Mesodermal cell (in vitro differentiated cells): Measurements from ENCODE around the gene NEGR1.

Source experiments
- H3K27ac ChIP-seq: 2 replicates; pipeline ENCODE4 v1.7.0; 2013; ENCODE audit warnings: mild to moderate bottlenecking, low read depth, low read length, moderate library complexity; ENCODE audit not compliant: severe bottlenecking
- H3K36me3 ChIP-seq: 2 replicates; pipeline ENCODE4 v1.7.1; 2013; ENCODE audit warnings: mild to moderate bottlenecking, low read length, moderate library complexity; ENCODE audit not compliant: control insufficient read depth, insufficient read depth
- H3K4me1 ChIP-seq: one replicate; pipeline ENCODE4 v1.7.1; 2013; ENCODE audit warnings: mild to moderate bottlenecking, low read length; ENCODE audit not compliant: insufficient read depth, control insufficient read depth, poor library complexity, severe bottlenecking
- H3K4me3 ChIP-seq: 2 replicates; pipeline ENCODE4 v1.7.0; 2013; ENCODE audit warnings: low read length, control low read depth, mild to moderate bottlenecking; ENCODE audit not compliant: insufficient read depth, poor library complexity, severe bottlenecking; ENCODE audit errors: extremely low read depth
- H3K9me3 ChIP-seq: 2 replicates; pipeline ENCODE4 v1.7.1; 2013; ENCODE audit warnings: mild to moderate bottlenecking, low read length, moderate library complexity; ENCODE audit not compliant: control insufficient read depth
- WGBS, 2 experiments: methylation state at CpG; one replicate each; pipeline ENCODE4 v1.1.5; 2013; ENCODE audit warnings: missing lambda C conversion rate in 2 of 2; ENCODE audit not compliant: insufficient coverage in 2 of 2; 5-methylcytosine and 5-hydroxymethylcytosine counted together

NEGR1 gene

DNA sequence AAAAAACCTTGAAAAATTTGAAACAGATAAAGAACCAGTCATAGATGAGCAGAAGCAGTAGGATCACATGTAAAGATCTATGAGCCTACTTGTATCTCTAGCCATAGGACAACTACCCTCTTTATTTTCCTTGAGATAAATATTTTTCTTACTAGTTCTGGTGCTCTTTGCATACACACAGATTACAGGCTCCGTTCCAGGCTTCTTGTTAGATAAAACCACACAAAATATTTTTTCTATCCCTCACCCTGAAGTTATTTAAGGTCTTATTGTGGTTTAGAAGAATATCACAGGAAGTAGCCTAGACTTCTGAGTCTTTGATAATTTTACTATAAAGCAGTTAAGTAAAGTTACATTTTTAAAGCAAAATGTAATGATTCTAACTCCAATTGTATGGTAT is 512.2 kb downstream of the NEGR1 start:
- Histone ChIP-seq H3K27ac (no peak overlapping the region), H3K9me3 (no peaks in the 10 kb centered on the region), H3K4me1 (no peaks in the 10 kb centered on the region), H3K4me3 (no peak overlapping the region), H3K36me3 (no peaks in the 10 kb centered on the region)
- WGBS, 2 experiments: no CpG with 5 or more reads among the region's 1 CpG

DNA sequence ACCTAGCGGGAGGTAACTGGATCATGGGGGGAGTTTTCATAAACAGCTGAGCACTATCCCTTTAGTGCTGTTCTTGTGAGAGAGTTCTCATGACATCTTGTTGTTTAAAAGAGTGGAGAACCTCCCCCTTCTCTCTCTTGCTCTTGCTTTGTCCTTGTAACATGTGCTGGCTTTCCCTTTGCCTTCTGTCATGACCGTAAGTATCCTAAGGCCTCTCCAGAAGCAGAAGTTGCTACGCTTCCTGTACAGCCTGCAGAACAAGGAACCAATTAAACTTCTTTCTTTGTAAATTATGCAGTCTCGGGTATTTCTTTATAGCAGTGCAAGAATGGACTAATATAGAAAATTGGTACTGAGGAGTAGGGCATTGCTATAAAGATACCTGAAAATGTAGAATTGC is 515.6 kb downstream of the NEGR1 start:
- Histone ChIP-seq H3K4me1 (no peaks in the 10 kb centered on the region), H3K4me3 (no peak overlapping the region), H3K36me3 (no peaks in the 10 kb centered on the region), H3K27ac (no peak overlapping the region), H3K9me3 (no peaks in the 10 kb centered on the region)
- WGBS, 2 experiments: 89 to 100% methylated on average over 2 to 3 of the region's 4 CpGs

DNA sequence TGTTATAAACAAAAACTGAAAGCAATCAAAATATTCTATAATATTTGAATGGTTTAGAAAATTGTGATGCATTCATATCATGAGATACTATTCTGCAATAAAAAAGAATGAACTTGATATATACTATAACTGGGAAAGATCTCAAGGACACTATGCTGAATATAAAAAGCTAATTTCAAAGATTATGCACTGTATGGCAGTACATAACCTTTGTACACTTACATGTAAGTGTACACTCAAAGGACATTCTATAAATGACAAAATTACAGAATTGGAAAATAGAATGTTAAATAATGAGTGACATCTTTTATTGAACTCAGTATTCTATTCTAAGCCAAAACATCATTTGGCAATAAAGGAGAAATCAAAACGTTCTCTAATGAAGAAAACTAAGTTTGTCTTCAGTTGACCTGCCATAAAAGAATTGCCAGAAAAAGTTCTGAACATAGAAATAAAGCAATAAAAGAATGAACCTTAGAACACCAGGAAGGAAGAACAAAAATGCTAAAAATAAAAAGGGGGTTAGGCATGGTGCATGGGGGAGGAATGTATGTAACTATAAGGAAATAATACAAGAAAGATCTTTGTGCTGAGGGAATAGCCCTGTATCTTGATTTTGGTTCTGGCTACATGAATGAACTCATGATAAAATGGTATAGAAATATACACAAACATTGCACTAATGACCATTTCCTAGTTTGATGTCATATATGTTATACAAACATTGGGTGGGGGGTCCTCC is 519.7 kb downstream of the NEGR1 start:
- WGBS, 2 experiments: 80% methylated on average over 1 of the region's 1 CpG; no CpG with 5 or more reads in 1 of the 2 experiments
- no peaks in the 10 kb centered on the region for H3K4me1 ChIP-seq
- H3K4me3 ChIP-seq: no peak overlapping the region
- no peaks in the 10 kb centered on the region for H3K36me3 ChIP-seq
- no peak overlapping the region for H3K27ac ChIP-seq
- no peaks in the 10 kb centered on the region for H3K9me3 ChIP-seq

DNA sequence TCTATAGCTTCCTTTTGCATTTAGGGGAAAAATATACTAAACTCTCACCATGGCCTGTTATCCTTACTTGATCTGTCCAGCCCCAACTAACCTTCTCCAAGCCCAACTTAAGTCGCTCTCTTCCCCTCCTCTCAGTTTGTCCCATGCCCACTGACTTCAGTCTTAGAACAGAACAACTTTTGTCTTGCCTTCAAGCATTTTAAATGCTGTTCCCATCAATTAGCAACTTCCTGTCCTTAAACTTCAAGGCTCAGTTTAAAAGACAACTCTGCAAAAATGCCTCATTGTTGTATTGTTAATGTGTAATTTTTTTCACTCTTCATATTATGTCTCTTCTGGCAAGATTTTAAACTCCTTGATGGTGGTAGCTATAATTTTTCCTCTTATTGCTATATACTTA is 526.9 kb downstream of the NEGR1 start:
- no peak overlapping the region for H3K4me3 ChIP-seq
- WGBS, 2 experiments: 80 to 86% methylated on average over 1 of the region's 1 CpG
- no peaks in the 10 kb centered on the region for H3K9me3 ChIP-seq
- H3K4me1 ChIP-seq: no peaks in the 10 kb centered on the region
- H3K27ac ChIP-seq: no peak overlapping the region
- no peaks in the 10 kb centered on the region for H3K36me3 ChIP-seq

DNA sequence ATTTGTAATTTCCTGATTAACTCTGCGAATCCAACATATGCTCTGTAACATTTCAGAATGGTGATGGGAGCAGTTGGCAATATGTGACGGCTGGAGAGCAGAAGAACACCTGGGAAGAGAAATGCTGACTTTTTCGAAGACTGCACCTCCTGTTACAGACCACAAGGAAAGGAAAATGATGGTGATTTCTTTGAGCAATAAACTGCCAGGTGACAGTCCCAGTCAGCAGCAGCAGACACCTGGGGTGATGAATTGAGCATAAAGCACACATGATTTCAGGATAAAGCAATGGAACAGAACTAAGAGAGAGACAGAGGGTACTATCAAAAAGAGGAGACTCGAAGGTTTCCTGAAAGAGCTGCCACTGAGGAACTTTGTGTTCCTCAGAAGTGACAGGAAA is 528.6 kb downstream of the NEGR1 start:
- Histone ChIP-seq H3K4me3 (no peak overlapping the region), H3K9me3 (no peaks in the 10 kb centered on the region), H3K4me1 (no peaks in the 10 kb centered on the region), H3K36me3 (no peaks in the 10 kb centered on the region), H3K27ac (no peak overlapping the region)
- 93 to 100% methylated on average over 3 to 4 of the region's 4 CpGs for WGBS, 2 experiments

DNA sequence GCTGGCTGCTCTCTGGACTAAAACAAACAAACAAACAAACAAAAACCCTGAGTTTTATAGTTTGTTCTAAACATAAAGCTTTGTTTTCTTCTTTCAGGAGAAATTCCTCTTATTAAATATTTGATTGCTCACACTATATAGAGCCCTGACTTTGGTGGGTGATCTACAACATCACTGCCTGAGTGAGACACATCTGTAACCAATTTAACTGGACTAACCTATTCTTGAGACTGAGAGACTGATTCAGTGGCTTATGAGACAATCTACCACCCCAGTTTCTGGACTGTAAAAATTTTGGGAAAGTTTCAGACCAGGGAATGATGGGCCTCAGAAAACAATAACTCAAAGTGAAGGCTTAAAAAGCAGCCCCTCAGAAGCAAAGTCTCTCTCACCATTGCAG is 537.0 kb downstream of the NEGR1 start:
- Histone ChIP-seq H3K27ac (no peak overlapping the region), H3K4me3 (no peak overlapping the region), H3K36me3 (no peaks in the 10 kb centered on the region), H3K4me1 (no peaks in the 10 kb centered on the region), H3K9me3 (no peaks in the 10 kb centered on the region)

DNA sequence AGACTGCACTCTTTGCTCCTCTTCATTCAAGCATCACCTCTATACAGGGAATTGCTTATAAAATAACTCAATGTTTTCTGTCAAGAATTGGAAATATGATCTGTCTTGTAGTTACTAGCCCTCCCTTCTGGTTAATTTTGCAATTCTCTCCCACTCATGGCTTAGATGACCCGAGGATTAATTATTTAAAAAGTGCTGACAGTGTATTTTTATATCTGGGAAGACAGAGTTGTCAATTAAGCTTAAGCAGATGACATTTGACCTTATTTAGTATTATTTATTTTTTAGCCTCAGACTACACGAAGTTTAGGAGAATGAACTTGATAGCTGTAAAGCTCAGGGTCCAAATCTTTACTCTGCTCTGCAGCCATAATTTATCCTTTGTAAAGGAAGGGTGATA is 538.5 kb downstream of the NEGR1 start:
- WGBS, 2 experiments: no CpG with 5 or more reads among the region's 2 CpGs
- Histone ChIP-seq H3K9me3 (no peaks in the 10 kb centered on the region), H3K4me1 (no peaks in the 10 kb centered on the region), H3K27ac (no peak overlapping the region), H3K36me3 (no peaks in the 10 kb centered on the region), H3K4me3 (no peak overlapping the region)

DNA sequence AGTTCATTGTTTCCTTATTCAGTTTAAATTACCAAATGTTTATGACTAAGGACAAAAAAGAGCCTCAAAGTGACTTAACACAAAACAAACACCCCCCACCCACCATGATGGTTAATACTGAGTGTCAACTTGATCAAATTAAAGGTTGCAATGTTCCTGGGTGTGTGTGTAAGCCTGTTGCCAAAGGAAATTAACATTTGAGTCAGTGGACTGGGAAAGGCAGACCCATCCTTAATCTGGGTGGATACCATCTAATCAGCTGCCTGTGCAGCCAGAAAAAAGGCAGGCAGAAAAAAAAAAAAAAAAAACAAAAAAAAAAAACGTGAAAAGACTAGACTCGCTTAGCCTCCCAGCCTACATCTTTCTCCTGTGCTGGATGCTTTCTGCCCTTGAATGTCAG is 543.4 kb downstream of the NEGR1 start:
- no peaks in the 10 kb centered on the region for H3K9me3 ChIP-seq
- H3K27ac ChIP-seq: no peak overlapping the region
- H3K4me1 ChIP-seq: no peaks in the 10 kb centered on the region
- H3K36me3 ChIP-seq: no peaks in the 10 kb centered on the region
- no peak overlapping the region for H3K4me3 ChIP-seq
- 86 to 100% methylated on average over 1 of the region's 2 CpGs for WGBS, 2 experiments

DNA sequence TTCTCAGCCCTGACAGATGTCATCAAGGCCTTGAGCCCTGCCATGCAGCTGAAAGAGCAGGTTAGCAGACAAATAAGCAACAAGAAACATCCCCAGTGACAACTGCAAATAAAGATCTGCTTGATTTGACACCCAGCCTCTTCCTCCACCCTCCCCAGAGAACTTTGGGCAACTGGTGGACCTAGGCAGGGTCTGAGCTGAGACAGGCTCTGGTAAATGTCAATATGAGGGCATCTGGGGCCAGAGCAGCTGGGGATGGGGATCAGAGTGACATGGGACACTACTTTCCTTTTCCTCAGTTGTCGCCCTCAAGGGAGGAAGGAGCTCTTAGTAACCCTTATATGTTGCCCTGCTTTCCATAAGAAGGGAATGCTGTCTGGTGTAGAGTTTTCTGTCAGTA is 544.1 kb downstream of the NEGR1 start:
- whole genome bisulfite sequencing, 2 experiments: 80% methylated on average over 1 of the region's 1 CpG; no CpG with 5 or more reads in 1 of the 2 experiments
- no peak overlapping the region for H3K4me3 ChIP-seq
- no peak overlapping the region for H3K27ac ChIP-seq
- H3K4me1 ChIP-seq: no peaks in the 10 kb centered on the region
- no peaks in the 10 kb centered on the region for H3K36me3 ChIP-seq
- no peaks in the 10 kb centered on the region for H3K9me3 ChIP-seq

DNA sequence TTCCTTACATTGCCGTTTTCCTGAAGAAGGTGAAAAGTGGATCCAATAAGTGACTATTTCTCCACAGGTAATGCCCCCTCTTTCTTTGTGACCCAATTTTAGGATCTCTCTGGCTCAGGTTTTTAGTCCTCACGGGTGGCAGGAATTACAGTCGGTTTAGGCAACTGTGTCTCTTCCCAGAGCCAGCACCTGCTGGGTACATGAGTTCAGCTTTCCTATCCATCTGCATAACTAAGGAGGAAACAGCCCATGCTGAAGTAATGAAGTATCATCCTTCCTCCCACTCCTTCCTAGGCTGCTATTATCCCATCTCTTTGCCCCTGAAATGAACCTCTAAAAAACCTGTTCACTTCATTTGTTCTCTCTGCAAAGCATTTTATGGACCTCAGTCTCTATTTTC is 544.6 kb downstream of the NEGR1 start:
- WGBS, 2 experiments: 21% methylated on average over 2 of the region's 3 CpGs
- Histone ChIP-seq H3K4me1 (no peaks in the 10 kb centered on the region), H3K4me3 (no peak overlapping the region), H3K36me3 (no peaks in the 10 kb centered on the region), H3K9me3 (no peaks in the 10 kb centered on the region), H3K27ac (no peak overlapping the region)

DNA sequence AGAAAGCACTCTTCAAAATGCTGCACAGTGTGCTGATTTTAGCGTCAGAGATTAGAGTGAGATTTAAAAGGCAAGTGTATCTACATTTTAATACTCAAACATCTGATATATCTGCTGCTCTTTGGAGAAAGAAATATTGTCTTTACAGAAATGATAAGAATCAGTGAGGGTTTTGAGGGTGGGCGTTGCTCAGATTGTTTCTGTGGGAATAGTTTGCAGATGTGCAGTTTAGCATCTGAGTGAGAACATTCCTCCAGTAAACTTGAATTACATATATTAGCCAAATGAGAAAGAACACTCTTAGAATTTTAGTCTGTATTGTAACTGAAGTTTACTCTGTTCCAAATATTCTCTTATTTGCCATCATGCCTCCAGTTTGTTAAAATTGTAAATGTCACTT is 549.2 kb downstream of the NEGR1 start:
- no peak overlapping the region for H3K4me3 ChIP-seq
- no CpG with 5 or more reads among the region's 2 CpGs for WGBS, 2 experiments
- H3K36me3 ChIP-seq: no peaks in the 10 kb centered on the region
- H3K27ac ChIP-seq: no peak overlapping the region
- no peaks in the 10 kb centered on the region for H3K9me3 ChIP-seq
- H3K4me1 ChIP-seq: no peaks in the 10 kb centered on the region
